Stromal cell of bone marrow (primary cell): ENCODE results near the gene ADAMTS16.

Source experiments
- DNase-seq: peaks from one replicate; pipeline ENCODE4 v3.0.0-alpha.2; 2012; ENCODE audit warnings: low read depth

ADAMTS16 gene

GRCh38 chr5:5188376-5189050 is 48.4 kb downstream of the ADAMTS16 start:
- DNase-seq: no peak

GRCh38 chr5:5189051-5189430 is 48.9 kb downstream of the ADAMTS16 start:
- no peak for DNase-seq

GRCh38 chr5:5191906-5192305 is 51.8 kb downstream of the ADAMTS16 start:
- DNase-seq: no peak

GRCh38 chr5:5192681-5193080 is 52.6 kb downstream of the ADAMTS16 start:
- DNase-seq: no peak

- no peak for DNase-seq
Observed at GRCh38 chr5:5195128-5195918, 55.2 kb downstream of the ADAMTS16 start.

- no peak for DNase-seq
Observed at GRCh38 chr5:5198135-5198534, 58.0 kb downstream of the ADAMTS16 start.

GRCh38 chr5:5198815-5199214 is 58.7 kb downstream of the ADAMTS16 start:
- no peak for DNase-seq

- DNase-seq: no peak
Observed at GRCh38 chr5:5199495-5199894, 59.4 kb downstream of the ADAMTS16 start.

- DNase-seq: no peak
Observed at GRCh38 chr5:5200133-5200532, 60.0 kb downstream of the ADAMTS16 start.

GRCh38 chr5:5202321-5202720 is 62.2 kb downstream of the ADAMTS16 start:
- no peak for DNase-seq

GRCh38 chr5:5203451-5203850 is 63.3 kb downstream of the ADAMTS16 start:
- no peak for DNase-seq

GRCh38 chr5:5207828-5208227 is 67.7 kb downstream of the ADAMTS16 start:
- DNase-seq: no peak

- peak; percentile 21 for DNase-seq
Observed at GRCh38 chr5:5209089-5209488, 69.0 kb downstream of the ADAMTS16 start.

GRCh38 chr5:5209510-5210286 is 69.6 kb downstream of the ADAMTS16 start:
- DNase-seq: no peak

GRCh38 chr5:5217371-5217770 is 77.2 kb downstream of the ADAMTS16 start:
- DNase-seq: no peak

- DNase-seq: no peak
Observed at GRCh38 chr5:5218396-5218795, 78.3 kb downstream of the ADAMTS16 start.

GRCh38 chr5:5219541-5219940 is 79.4 kb downstream of the ADAMTS16 start:
- no peak for DNase-seq

GRCh38 chr5:5220901-5221631 is 80.9 kb downstream of the ADAMTS16 start:
- DNase-seq: no peak

- DNase-seq: no peak
Observed at GRCh38 chr5:5221724-5222123, 81.6 kb downstream of the ADAMTS16 start.

GRCh38 chr5:5231576-5231975 is 91.4 kb downstream of the ADAMTS16 start:
- no peak for DNase-seq

GRCh38 chr5:5234912-5235311 is 94.8 kb downstream of the ADAMTS16 start:
- DNase-seq: no peak

- DNase-seq: no peak
Observed at GRCh38 chr5:5235685-5236084, 95.6 kb downstream of the ADAMTS16 start.
